B cell (primary cell): ENCODE measurements around the gene STK16.

Source experiments
- EZH2 ChIP-seq: IDR thresholded peaks from 2 replicates; pipeline ENCODE4 v1.6.1; 2012; ENCODE audit warnings: borderline replicate concordance, low read depth, mild to moderate bottlenecking, moderate library complexity, low read length; ENCODE audit not compliant: insufficient read depth, poor library complexity, severe bottlenecking
- TF ChIP-seq, protein P1 (sequence below): fragments of 200-600 bp; IDR thresholded peaks from one replicate; pipeline ENCODE4 v1.8.0; 2022; ENCODE audit warnings: antibody characterized with exemption, mild to moderate bottlenecking

DNA sequence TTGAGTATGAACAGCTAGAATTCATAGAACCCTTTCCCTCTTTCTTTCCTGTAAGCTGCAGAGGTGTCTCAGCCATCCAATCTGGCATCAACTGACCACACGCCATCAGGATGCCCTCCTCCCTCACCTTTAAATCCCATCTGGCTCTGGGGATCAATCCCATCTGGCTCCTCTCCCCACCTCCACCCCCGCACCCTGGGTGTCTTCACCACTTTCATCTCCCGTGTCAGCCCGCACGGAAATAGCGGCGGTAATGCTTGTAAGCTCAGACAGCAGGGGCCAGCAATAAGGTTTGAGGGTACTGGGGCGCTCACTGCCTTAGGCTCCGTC lies 7.3 kb downstream of the STK16 start:
- TF ChIP-seq, protein P1, sequence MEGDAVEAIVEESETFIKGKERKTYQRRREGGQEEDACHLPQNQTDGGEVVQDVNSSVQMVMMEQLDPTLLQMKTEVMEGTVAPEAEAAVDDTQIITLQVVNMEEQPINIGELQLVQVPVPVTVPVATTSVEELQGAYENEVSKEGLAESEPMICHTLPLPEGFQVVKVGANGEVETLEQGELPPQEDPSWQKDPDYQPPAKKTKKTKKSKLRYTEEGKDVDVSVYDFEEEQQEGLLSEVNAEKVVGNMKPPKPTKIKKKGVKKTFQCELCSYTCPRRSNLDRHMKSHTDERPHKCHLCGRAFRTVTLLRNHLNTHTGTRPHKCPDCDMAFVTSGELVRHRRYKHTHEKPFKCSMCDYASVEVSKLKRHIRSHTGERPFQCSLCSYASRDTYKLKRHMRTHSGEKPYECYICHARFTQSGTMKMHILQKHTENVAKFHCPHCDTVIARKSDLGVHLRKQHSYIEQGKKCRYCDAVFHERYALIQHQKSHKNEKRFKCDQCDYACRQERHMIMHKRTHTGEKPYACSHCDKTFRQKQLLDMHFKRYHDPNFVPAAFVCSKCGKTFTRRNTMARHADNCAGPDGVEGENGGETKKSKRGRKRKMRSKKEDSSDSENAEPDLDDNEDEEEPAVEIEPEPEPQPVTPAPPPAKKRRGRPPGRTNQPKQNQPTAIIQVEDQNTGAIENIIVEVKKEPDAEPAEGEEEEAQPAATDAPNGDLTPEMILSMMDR, result no peak
- no peak for TF ChIP-seq EZH2
